ENCODE measurements around the gene DCLK1. TPM values are rescaled to one million over a fixed set of nuclear protein-coding genes. Genes with fewer than 3 reads are reported as not detected.
A peak's percentile ranks its signal among the peaks of the same experiment; 100 is the strongest.

The DCLK1 gene
- total RNA-seq, 4 donors from 2014 or later, result 4.4 to 102 (median 13.3) TPM

- peak overlapping the region; percentile 76 to 89 for H3K27ac ChIP-seq
- no peak overlapping the region for H3K4me3 ChIP-seq
- no peaks in the 10 kb centered on the region for H3K27me3 ChIP-seq
- H3K9me3 ChIP-seq, result no peaks in the 10 kb centered on the region
- H3K36me3 ChIP-seq, result no peaks in the 10 kb centered on the region
- peaks cover 0 to 8% of the 10 kb centered on the region in 2 donors for H3K4me1 ChIP-seq
- TF ChIP-seq POLR2A (IDR thresholded peaks at IDR 0.05), result no peak
- TF ChIP-seq CTCF (IDR thresholded peaks at IDR 0.05), result no peak
- peak; percentile 47 to 61 for DNase-seq
- intact Hi-C loops (cut with DNase I; ENCODE audit: low total_unique reads), result no loop called here
Measured at GRCh38 chr13:35926859-35927530, 204.2 kb downstream of the DCLK1 start.

- intact Hi-C loops (cut with DNase I; ENCODE audit: low total_unique reads), result no loop called here
- H3K27ac ChIP-seq, result peak overlapping the region; percentile 76 to 89
- H3K9me3 ChIP-seq, result no peaks in the 10 kb centered on the region
- TF ChIP-seq POLR2A (IDR thresholded peaks at IDR 0.05), result no peak
- TF ChIP-seq CTCF (IDR thresholded peaks at IDR 0.05), result no peak
- DNase-seq, result no peak
- H3K27me3 ChIP-seq, result no peaks in the 10 kb centered on the region
- H3K4me1 ChIP-seq, result peaks cover 0 to 8% of the 10 kb centered on the region in 2 donors
- H3K4me3 ChIP-seq, result no peak overlapping the region
- H3K36me3 ChIP-seq, result no peaks in the 10 kb centered on the region
Measured at GRCh38 chr13:35925669-35926068, 205.5 kb downstream of the DCLK1 start.

- Histone ChIP-seq H3K27ac (no peak overlapping the region), H3K9me3 (no peaks in the 10 kb centered on the region), H3K4me3 (no peak overlapping the region), H3K27me3 (no peaks in the 10 kb centered on the region), H3K36me3 (no peaks in the 10 kb centered on the region), H3K4me1 (peaks cover 0 to 8% of the 10 kb centered on the region in 2 donors)
- TF ChIP-seq POLR2A (IDR thresholded peaks at IDR 0.05) (no peak), CTCF (IDR thresholded peaks at IDR 0.05) (no peak)
- intact Hi-C loops (cut with DNase I; ENCODE audit: low total_unique reads), result no loop called here
- no peak for DNase-seq
Measured at GRCh38 chr13:35923347-35923746, 207.8 kb downstream of the DCLK1 start.

GRCh38 chr13:35920816-35921215 lies 210.4 kb downstream of the DCLK1 start:
- Histone ChIP-seq H3K27ac (no peak overlapping the region), H3K27me3 (no peaks in the 10 kb centered on the region), H3K9me3 (no peaks in the 10 kb centered on the region), H3K4me1 (no peaks in the 10 kb centered on the region), H3K4me3 (no peak overlapping the region), H3K36me3 (no peaks in the 10 kb centered on the region)
- no peak for DNase-seq
- TF ChIP-seq POLR2A (IDR thresholded peaks at IDR 0.05) (no peak), CTCF (IDR thresholded peaks at IDR 0.05) (no peak)
- intact Hi-C loops (cut with DNase I; ENCODE audit: low total_unique reads), result no loop called here

GRCh38 chr13:35917942-35918645 lies 213.1 kb downstream of the DCLK1 start:
- no peak overlapping the region for H3K4me3 ChIP-seq
- intact Hi-C loops (cut with DNase I; ENCODE audit: low total_unique reads), result no loop called here
- no peak for TF ChIP-seq CTCF (IDR thresholded peaks at IDR 0.05)
- no peak for TF ChIP-seq POLR2A (IDR thresholded peaks at IDR 0.05)
- DNase-seq, result no peak
- peak overlapping the region in 1 of 2 donors; percentile 50 for H3K27ac ChIP-seq
- H3K27me3 ChIP-seq, result no peaks in the 10 kb centered on the region
- H3K36me3 ChIP-seq, result no peaks in the 10 kb centered on the region
- no peaks in the 10 kb centered on the region for H3K4me1 ChIP-seq
- no peaks in the 10 kb centered on the region for H3K9me3 ChIP-seq

Measured in uterus (tissue), 4 donors.